SU-DHL-6 (cell line): ENCODE measurements around the gene INAFM2.

Source experiments
- H2AFZ ChIP-seq: fragments of 200-600 bp; sonication (generic); 2 replicates; pipeline ENCODE4 v1.6.1; 2014; ENCODE audit warnings: low read depth, mild to moderate bottlenecking, moderate library complexity, mixed read lengths, antibody characterized with exemption, low read length; ENCODE audit not compliant: severe bottlenecking
- H3F3A ChIP-seq: fragments of 200-600 bp; shearing (Covaris generic); 2 replicates; pipeline ENCODE4 v1.6.0; 2016; ENCODE audit warnings: antibody characterized with exemption, mild to moderate bottlenecking; ENCODE audit not compliant: insufficient read depth
- H3K27ac ChIP-seq: fragments of 200-600 bp; sonication (generic); 2 replicates; pipeline ENCODE4 v1.5.1; 2016; ENCODE audit warnings: low read depth, mild to moderate bottlenecking, low read length, moderate library complexity, mixed read lengths
- H3K27me3 ChIP-seq: fragments of 200-600 bp; sonication (generic), shearing (Covaris generic); 2 replicates; pipeline ENCODE4 v1.6.0; 2014; ENCODE audit warnings: mild to moderate bottlenecking, low read length
- H3K36me3 ChIP-seq: fragments of 200-600 bp; sonication (generic); 2 replicates; pipeline ENCODE4 v1.6.1; 2014; ENCODE audit warnings: mild to moderate bottlenecking, low read length, mixed read lengths
- H3K4me2 ChIP-seq: fragments of 300-600, 200-600 bp; shearing (Covaris generic), sonication (generic); 2 replicates; pipeline ENCODE4 v1.6.0; 2014; ENCODE audit warnings: low read length, low read depth, mild to moderate bottlenecking; ENCODE audit not compliant: poor library complexity, severe bottlenecking
- H3K4me3 ChIP-seq: fragments of 200-600 bp; sonication (generic); 2 replicates; pipeline ENCODE4 v1.5.1; 2014; ENCODE audit warnings: antibody characterized with exemption, low read length, mild to moderate bottlenecking, mixed read lengths; ENCODE audit not compliant: insufficient read depth, poor library complexity, severe bottlenecking
- H3K79me2 ChIP-seq: fragments of 200-600 bp; sonication (generic); 2 replicates; pipeline ENCODE4 v1.6.1; 2014; ENCODE audit warnings: mild to moderate bottlenecking, low read length, moderate library complexity; ENCODE audit not compliant: insufficient read depth
- H3K9ac ChIP-seq: fragments of 200-600 bp; sonication (generic); 2 replicates; pipeline ENCODE4 v1.7.0; 2014; ENCODE audit warnings: mild to moderate bottlenecking, low read length
- H3K9me2 ChIP-seq: fragments of 200-600 bp; sonication (generic); replicated peaks from 2 replicates; pipeline ENCODE4 v1.6.1; 2014; ENCODE audit warnings: low read length; ENCODE audit not compliant: insufficient read depth
- H3K9me3 ChIP-seq: fragments of 200-600 bp; sonication (generic); 2 replicates; pipeline ENCODE4 v1.6.1; 2014; ENCODE audit warnings: low read length, mixed read lengths; ENCODE audit not compliant: insufficient read depth
- H4K20me1 ChIP-seq: fragments of 200-600 bp; sonication (generic); 2 replicates; pipeline ENCODE4 v1.6.1; 2014; ENCODE audit warnings: low read depth, mild to moderate bottlenecking, antibody characterized with exemption, low read length, moderate library complexity, mixed read lengths
- CTCF ChIP-seq: fragments of 200-600 bp; sonication (generic); IDR thresholded peaks from one replicate; pipeline ENCODE4 v1.5.1; 2017; ENCODE audit warnings: antibody characterized with exemption, mild to moderate bottlenecking, low read length, moderate library complexity; ENCODE audit not compliant: insufficient read depth, poor library complexity, severe bottlenecking
- EZH2phosphoT487 ChIP-seq: fragments of 200-600 bp; sonication (generic), shearing (Covaris generic); conservative IDR thresholded peaks from 2 replicates; pipeline ENCODE4 v1.6.1; 2018; ENCODE audit warnings: mild to moderate bottlenecking, antibody characterized with exemption, low read length, moderate library complexity, mixed read lengths

INAFM2 gene

GRCh38 chr15:40346579-40347558 lies 23.4 kb downstream of the INAFM2 start:
- H3K4me3 ChIP-seq = no peak overlapping the region
- no peaks in the 10 kb centered on the region for H3F3A ChIP-seq
- H4K20me1 ChIP-seq = no peaks in the 10 kb centered on the region
- no peaks in the 10 kb centered on the region for H3K36me3 ChIP-seq
- no peaks in the 10 kb centered on the region for H3K27me3 ChIP-seq
- H3K27ac ChIP-seq = no peak overlapping the region
- TF ChIP-seq CTCF (no peak), EZH2phosphoT487 (no peak)
- H2AFZ ChIP-seq = no peak overlapping the region
- no peaks in the 10 kb centered on the region for H3K9me3 ChIP-seq
- no peaks in the 10 kb centered on the region for H3K79me2 ChIP-seq
- H3K9ac ChIP-seq = no peak overlapping the region; the same call in 1 of the 2 replicates
- no peak overlapping the region for H3K4me2 ChIP-seq
- H3K9me2 ChIP-seq = no peaks in the 10 kb centered on the region

- no peak overlapping the region for H2AFZ ChIP-seq
- no peaks in the 10 kb centered on the region for H3F3A ChIP-seq
- no peaks in the 10 kb centered on the region for H4K20me1 ChIP-seq
- no peaks in the 10 kb centered on the region for H3K27me3 ChIP-seq
- H3K27ac ChIP-seq = no peak overlapping the region
- no peaks in the 10 kb centered on the region for H3K36me3 ChIP-seq
- no peaks in the 10 kb centered on the region for H3K79me2 ChIP-seq
- H3K9ac ChIP-seq = no peak overlapping the region
- no peak for TF ChIP-seq CTCF
- TF ChIP-seq EZH2phosphoT487 = no peak
- no peak overlapping the region for H3K4me2 ChIP-seq
- no peaks in the 10 kb centered on the region for H3K9me2 ChIP-seq
- H3K4me3 ChIP-seq = no peak overlapping the region
- no peaks in the 10 kb centered on the region for H3K9me3 ChIP-seq
Observed at GRCh38 chr15:40347559-40348473, 24.3 kb downstream of the INAFM2 start.

GRCh38 chr15:40348474-40348870 lies 25.0 kb downstream of the INAFM2 start:
- no peak overlapping the region for H3K4me2 ChIP-seq
- no peaks in the 10 kb centered on the region for H3K27me3 ChIP-seq
- no peak overlapping the region for H2AFZ ChIP-seq
- H3F3A ChIP-seq = no peaks in the 10 kb centered on the region
- no peaks in the 10 kb centered on the region for H4K20me1 ChIP-seq
- no peaks in the 10 kb centered on the region for H3K79me2 ChIP-seq
- H3K9me2 ChIP-seq = no peaks in the 10 kb centered on the region
- H3K9me3 ChIP-seq = no peaks in the 10 kb centered on the region
- no peak overlapping the region for H3K27ac ChIP-seq
- no peaks in the 10 kb centered on the region for H3K36me3 ChIP-seq
- TF ChIP-seq EZH2phosphoT487 = no peak
- no peak for TF ChIP-seq CTCF
- H3K4me3 ChIP-seq = no peak overlapping the region
- H3K9ac ChIP-seq = no peak overlapping the region
